Activated CD4-positive, CD25-positive, alpha-beta regulatory T cell (primary cell): ENCODE data around the gene GPC2.

ENCODE experiments used
- DNase-seq, 4 experiments: peaks; one replicate each; lab custom pipeline; 2025; lab: John Stamatoyannopoulos, UW

The GPC2 gene

DNA sequence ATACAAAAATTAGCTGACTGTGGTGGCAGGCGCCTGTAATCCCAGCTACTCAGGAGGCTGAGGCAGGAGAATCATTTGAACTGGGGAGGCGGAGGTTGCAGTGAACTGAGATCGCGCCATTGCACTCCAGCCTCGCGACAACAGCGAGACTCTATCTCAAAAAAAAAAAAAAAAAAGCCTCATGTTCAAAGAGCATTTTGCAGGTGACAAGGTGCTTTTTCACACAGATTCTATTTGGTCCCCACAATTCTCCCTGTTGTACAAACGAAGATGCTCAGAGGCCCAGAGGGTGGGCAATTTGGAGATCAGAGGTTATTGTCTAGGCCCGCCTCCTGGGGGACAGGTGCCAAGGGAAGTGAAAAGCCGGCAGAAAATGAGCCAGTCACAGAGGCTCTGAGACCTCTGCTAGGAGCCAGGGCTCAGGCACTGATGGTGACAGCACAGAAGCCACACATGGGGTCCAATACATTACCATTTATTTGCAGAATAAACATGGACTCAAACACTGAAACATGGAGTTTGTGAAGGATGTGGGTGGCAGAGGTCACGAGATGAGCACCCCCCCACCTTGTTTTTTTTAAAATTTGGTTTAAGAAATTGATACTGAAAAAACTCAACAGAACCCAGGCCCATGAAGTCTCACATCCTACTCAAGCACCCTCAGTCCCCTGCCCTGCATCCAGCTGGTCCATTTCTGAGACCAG is 7.9 kb downstream of the GPC2 start:
- no peak for DNase-seq

DNA sequence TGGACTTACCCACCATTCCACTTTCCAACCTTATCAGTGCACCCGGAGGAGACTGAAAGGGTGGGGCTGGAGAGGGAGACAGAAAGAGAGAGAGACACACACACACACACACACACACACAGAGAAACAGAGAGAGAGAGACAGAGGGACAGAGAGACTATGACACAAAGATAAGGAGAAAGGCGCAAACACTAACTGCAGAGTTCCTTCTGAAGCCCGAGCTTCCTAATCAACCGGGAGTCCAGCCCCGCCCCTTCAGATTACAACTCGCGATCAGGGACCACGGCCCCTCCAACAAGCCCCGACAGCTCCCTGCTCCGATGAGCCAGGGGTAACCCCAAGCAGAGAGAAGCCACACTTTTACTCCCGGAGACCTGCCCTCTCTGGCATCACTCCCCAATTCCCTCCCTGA is 9.3 kb downstream of the GPC2 start:
- DNase-seq: no peak

DNA sequence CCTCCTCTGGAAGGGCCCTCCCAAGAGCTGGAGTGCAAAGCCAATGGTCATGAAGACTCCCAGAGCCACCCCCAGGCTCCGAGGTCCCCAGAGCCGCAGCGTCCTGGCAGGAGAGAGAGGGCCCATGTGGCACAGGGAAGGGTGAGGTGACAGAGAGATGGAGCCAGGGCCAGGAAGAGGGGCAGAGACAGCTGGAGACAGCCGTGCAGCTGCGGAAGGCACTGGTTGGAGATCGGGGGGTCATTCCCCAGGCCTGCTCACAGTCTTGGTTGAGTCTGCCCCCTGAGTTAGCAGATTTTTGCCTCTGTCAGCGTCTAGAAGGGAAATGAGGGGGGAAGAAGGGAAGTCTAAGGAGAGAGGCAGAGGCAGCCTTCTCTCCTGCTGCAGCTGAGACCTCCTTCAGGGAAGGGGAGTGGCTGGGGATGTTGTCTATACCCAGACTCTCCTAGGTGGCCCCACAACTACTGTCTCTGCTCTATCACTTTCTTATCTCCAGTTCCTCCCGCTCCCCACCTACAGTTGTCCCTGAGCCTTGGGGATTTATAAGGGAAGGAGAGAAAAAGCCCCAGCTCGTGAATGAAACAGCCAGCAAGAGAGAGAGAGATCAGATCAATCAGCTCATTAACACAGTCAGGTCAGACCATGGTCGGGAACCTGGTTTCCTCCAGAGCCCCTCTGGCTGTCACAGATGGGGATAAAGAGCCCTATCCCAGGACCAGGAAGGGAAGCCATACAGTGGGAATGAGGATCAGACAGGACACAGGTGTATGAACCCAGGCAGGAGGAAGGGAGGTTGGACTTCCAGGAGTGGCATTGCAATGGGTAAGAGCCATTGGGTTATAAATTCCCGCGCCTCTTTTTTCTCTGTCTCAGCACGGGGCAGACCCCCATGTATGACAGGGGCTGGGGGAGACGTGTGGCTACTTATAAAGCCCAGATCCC is 9.9 kb downstream of the GPC2 start:
- DNase-seq: no peak

DNA sequence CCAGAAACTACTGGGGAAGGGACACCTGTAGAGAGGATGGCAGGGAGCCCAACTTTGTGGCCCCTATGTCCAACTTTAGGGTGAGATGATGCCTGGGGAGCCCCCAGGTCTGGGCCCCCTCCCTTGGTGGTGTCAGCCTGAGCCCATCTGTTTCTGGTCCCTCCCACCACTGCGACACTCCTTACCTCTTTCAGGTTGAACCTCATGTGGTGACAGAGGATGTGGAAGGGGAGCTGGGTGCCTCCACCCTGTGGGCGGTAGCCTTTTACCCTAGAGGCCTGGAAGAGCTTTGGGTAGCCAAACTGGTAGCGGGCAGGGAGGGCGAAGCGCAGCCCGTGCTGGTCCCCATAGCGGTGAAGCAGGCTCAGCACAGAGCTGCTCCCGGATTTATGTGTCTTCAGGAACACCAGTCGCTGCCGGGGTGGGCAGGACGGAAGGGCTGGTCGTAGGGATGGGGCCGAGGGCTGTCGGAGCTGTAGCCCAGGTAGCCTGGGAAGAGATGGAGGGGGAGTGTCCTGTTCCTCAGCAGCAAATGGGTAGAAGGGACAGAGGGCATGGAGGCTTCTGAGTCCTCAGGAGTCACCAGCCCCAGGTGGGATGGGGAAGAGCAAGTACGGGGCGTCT is 10.8 kb downstream of the GPC2 start:
- DNase-seq: peak in 1 of 4 experiments; percentile 24

DNA sequence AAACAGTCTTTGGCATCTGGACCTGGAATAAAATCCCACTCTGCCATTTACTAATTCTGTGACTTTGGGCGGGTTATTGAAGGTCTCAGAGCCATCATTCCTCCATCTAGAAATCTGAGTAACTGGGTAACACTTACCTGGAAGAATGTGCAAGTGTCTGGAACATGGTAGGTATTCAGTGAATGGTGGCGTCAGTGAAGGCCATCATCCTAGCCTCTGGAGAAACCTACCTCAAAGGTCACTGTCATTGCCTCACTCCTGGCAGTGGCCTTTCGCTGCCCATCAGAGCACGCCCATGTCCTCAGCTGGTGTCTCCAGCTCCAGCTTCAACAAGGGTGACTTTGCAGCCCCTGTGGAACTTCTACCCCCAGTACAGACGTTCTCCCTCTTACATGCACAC is 13.3 kb downstream of the GPC2 start:
- DNase-seq: no peak

DNA sequence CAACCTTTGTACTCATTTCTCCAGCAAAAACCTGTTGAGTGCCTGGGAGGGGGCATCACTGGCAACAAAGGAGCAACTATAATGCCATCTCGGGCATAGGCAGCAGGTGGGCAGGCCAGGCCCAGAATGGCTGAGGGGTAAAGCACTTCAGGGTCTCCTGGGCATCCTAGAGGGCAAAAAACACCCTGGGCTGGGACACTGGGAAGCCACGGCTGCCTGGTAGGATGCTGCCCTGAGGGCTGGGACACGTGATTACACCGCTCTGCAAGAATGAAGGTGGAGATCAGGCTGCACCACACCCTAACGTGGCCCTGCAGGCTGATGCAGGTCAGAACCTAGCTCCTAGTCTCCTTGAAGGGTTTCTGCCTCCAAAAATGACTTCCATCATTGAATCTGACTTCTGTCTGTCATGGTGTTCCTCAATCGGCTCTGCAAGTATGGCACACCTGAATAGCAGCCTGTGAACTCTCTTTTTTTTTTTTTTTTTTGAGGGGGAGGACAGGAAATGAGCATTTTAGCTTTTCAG is 14.1 kb downstream of the GPC2 start:
- DNase-seq: no peak

DNA sequence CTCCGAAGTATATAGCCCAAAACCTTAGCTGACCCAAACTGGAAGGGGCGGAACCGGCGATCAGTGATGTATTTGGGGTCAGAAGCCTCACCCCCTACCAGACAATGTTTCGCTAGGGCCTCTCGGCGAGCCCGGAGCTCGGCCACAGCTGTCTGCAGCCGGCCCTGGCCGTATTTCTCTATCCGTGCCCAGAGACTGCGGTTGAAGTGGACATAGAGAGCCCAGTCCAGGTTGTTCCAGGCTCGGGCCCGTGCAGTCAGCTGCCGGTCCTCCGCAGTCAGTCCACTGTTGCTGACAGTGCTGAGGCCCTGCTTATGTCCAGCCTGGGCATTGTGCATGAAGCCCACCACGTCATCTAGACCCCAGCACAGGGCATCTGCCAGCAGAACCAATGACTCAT is 17.1 kb downstream of the GPC2 start:
- DNase-seq: no peak

DNA sequence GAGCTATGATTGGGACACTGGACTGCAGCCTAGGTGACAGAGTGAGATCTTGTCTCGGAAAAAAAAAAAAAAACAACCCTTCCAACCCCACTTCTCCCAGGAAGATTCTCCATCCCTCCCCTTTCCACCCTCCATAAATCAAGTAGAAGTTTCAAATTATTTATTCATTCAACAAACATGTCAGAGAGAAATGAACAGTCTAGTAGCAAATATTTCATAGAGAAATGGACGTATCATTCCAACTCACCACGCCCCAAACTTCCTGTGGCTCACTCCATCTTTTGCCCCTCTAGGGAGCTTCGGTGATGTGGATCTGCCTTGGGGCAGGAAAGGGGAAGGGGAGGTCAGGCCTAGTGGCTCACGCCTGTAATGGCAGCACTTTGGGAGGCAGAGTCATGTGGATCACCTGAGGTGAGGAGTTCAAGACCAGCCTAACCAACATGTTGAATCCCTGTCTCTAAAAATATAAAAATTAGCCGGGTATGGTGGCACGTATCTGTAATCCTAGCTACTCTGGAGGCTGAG is 18.0 kb downstream of the GPC2 start:
- DNase-seq: no peak

DNA sequence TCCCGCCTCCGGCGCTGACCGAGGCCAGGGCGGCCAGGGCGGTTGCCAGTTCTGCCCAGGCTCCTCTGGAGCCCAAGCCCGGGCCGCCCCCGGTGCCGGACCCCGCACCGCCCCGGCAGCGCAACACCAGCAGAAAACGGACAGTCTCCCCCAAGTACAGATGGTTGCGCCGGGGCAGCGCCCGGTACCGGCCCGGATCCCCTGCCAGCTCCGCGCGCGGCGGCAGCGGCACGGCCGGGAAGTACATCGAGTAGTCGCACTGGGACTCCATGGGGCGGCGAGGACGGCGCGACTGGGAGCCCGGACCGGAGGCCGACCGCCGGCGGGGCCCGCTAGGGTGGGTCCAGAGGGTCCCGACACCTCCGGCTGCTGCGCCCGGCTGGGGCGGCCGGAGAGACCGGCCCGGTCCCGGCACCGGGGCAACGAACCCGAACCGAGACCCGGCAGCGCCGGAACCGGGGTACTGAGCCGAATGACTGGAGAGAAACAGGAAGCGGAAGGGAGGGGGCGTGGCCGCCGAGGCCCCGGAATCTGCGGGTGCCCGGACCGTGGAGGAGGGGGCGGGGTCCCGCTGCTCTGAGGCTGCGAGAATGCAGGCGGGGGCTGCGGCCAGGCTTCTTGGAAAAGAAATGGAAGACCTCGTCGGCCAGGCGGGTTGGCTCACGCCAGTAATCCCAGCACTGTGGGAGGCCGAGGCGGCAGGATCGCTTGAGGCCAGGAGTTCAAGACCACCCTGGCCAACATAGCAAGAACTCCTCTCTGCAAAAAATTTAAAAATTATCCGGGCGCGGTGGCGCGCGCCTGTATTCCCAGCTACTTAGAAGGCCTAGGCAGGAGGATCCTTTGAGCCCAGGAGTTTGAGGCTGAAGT is 18.7 kb downstream of the GPC2 start, which contains the start of gene TRAPPC14:
TRAPPC14 (minus strand) TSS at position 495 of the 870 bp plus-strand sequence; CDS start at position 271, 224 bp downstream.
- DNase-seq: peak; percentile 77 to 91 (median 85)

DNA sequence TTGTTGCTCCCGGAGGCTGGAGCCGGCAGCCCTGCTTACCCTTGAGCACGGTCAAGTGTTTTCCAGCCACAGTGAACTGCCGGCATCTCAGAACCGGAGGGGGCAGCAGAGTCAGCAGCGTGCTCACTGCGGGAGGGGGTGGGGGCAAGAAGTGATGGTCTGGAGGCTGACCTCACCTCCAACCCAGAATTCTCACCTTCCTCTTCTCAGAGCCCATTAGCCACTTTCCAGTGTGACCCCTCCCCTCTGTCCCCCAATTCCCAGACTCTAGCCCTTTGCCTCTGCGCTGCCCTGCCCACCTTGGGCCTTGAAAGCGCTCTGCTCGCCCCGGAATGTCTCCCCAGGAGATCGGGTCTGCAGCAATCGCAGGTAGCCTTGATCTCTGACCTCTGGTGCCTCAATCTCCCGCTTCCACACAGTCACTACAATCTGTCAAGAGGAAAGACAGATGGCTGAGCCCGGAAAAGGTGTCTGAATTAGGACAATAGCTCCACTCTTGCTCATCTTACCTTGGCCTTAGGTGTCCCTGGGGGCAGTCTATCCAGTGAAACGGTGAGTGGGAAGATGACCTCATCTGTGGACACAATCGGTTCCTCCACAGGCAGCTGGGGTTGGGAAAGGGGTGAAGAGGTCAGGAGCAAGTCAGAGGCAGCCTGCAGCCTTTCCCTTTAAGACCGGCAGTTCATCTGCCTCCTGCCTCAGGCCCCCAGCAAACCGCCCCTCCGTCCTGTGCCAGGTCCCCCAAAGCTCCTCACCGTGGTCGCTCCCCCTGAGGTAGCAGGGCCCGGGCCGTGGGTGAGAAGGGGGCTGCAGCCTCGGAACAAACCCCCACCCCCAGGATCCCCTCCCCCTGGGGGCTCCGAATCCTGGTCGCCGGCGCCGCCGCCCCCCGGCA is 19.6 kb downstream of the GPC2 start:
- no peak for DNase-seq

DNA sequence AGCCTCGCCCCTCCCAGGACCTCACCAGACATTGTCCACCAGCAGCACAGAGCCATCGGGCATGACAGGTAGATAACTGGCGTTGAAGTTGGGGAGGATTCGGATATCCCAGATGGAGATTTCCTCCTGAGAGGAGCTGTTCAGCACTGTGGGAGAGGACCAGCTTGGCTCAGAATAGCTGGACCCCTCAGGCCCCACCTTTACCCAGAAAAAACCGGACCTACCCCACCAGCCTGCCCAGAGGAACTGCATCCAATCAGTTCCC is 20.2 kb downstream of the GPC2 start:
- DNase-seq: no peak

DNA sequence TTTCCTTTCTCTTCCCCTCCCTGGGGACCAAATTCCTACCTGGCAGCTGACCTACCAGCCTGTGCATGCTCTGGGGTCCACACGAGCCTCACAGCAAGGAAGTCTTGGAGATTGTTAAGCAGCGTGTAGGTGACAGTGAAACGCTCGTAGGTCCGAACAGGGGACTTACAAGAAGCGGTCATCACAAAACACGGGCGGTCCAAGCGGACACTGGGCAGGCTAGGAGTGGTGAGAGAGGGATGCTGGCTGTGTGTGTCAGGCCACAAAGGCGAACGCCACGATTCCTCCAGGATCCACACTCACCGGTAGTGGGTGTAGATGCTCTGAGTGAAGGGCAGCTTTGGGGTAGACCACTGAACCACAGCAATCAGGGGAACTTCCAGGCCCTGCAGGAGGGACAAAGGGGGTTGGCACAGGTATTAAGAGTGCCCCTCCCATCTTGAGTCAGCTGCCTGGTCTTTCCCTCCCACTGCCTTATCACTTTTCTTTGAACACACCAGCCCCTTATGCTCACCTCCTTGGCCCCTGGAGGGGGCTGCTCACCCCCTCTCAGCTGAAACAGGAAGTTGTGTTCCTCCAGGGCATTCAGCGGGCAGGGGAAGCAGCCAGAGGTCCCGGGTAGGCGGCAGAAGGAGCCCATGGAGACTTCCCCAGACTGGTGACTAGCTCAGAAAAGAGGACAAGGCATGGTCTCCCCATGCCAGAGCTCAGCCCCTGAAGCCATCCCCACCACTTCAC is 20.7 kb downstream of the GPC2 start:
- no peak for DNase-seq

DNA sequence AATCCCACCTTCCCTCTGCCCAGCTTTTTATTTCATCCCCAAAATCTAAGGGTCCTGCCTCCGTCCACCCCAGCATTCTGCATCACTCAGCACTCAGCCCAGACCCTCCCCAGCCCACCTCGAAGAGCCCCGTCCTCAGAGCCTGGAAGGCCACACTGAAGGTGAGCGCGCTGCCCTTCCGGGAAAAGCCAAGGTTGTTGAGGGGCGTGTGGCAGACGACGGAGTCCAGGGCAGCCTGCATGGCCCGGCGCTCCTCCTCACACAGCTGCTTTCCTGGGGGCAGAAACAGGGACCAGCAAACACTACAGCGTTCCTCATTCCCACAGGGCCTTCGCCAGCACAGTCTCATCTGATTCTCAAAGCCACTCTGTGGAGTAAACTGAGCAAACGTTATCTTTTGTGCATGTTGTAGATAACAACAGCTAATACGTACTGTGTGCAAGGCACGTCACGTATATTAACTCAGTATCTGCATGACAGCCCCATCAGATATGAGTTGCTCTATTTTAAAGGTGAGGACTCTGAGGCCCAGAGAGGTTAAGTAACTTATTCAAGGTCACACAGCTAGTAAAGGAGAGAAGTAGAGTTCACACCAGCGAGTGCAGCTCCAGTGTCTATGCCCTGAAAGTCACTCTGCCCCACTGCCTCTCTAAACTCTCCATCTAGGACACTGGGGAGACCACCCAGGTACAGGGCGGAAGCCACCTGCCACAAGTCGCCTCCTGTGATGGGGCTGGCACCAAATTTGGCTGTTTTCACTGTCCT is 21.4 kb downstream of the GPC2 start:
- DNase-seq: no peak

DNA sequence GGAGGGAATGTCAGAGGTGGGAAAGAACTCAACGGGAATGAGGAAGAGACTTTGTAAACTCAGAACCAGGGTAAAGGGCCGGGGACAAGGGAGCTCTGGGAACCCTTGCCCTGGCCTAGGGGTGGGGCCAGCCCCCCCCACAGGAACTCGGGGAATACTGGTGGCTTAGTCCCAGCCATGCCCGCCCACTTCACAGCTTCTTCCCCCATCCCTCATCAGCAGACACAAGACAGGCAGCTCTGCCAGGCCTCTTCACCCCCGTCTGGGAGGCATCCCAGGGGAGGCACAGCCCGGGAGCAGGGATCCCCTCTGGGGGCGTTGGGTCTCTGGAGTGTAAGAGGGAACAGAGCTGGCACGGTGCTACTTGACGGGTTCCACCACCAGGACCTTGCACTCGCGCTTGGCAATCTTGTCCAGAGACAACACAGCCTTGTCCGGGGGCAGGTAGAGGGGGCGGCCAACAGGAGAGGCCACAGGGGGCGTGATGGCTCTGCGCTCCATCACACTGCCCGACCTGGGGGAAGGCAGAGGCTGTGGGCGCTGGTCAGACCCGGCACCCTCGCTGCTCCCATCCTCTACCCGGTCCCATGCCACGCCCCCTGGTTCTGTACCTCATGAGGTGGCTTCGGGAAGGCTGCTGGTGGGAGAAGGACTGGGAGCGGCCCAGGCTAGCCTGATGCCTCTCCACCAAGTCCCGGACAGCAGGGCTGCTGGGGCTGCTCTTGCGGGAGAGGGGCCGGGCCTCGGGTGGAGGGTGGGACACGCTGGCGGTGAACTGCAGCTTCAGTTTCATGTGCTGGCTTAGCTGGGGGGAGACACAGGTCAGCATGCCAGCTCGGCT is 22.3 kb downstream of the GPC2 start:
- no peak for DNase-seq

DNA sequence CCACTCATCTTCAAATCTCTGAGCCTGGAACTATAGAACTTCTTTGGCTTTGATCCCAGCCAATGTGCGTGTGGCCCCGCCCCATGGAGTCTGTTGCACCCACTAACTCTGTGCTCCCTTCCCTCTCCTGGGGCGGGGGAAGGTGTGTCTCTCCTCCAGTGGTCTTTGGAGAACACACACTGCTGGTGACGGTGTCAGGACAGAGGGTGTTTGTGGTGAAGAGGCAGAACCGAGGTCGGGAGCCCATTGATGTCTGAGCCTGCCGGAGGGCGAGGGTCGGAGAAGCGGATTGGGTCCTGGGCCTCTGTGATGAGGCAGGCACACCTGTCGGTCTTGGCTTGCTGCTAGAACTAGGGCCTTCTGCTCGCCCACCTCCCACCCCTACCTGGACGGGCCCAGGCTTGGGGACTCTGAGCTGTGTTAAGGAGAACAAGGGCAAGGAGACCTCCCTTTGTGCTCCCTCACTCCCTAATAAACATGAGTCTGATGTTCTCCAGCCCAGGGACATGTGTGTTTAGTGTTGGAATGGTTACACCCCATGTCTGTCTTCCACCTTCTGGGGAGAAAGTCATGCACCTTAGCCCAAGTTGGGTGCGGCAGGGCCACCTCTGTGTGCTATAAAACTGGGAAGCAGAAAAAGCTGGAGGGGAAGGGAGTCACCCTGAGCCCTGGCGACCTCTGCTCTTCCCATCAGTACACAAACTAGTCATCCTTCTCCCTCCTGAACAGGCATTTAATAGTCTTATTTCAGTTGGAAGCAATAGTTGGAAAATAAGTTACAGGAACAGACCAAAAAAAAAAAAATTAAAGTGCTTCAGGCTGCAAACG is 23.3 kb downstream of the GPC2 start:
- DNase-seq: no peak

DNA sequence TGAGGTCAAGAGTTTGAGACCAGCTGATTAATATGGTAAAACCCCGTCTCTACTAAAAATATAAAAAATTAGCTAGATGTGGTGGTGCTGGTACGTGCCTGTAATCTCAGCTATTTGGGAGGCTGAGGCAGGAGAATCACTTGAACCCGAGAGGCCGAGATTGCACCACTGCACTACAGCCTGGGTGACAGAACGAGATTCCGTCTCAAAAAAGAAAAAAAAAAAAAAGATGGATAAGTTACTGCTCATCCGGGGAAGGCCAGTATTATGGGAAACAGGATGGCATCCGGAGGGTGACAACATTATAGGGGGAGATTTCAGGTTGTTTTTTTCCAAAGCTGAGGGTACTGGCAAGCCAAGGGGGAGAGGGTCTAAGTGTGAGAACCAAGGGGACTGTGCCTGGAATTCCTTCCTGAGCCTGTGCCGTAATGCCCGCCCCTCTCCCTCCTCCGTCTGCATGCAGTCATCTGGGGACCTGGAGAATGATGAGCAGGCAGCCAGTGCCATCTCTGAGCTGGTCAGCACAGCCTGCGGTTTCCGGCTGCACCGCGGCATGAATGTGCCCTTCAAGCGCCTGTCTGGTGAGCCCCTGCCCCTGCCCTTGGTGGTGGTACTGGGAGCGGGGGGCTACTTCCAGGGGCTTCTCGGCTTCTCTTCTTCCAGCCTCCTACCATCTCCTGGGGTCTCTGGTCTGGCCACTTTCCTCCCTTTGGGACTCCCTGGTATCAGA is 24.1 kb downstream of the GPC2 start:
- DNase-seq: no peak
